Measurements from ENCODE around the gene SRP68. TPM values are rescaled to one million over a fixed set of nuclear protein-coding genes. Genes with fewer than 3 reads are reported as not detected.

Gene SRP68
- total and polyA plus RNA-seq, 5 experiments from 2014 or later = 53.3 to 80.5 (median 79.1) TPM

GRCh38 chr17:76019833-76020467 is 52.4 kb downstream of the SRP68 start:
- ATAC-seq (no peak), DNase-seq (no peak)
- H3K27ac Mint-ChIP-seq = peak overlapping the region in 9 of 10 donors; percentile 6 to 86 (median 44)
- H3K9me3 Mint-ChIP-seq = no peaks in the 10 kb centered on the region
- H3K36me3 Mint-ChIP-seq = no peaks in the 10 kb centered on the region
- H3K27me3 Mint-ChIP-seq = no peaks in the 10 kb centered on the region
- H3K4me3 Mint-ChIP-seq = peak overlapping the region in 2 of 10 donors; percentile 6 to 54
- peaks cover 7 to 34% (median 21%) of the 10 kb centered on the region in 4 donors for H3K4me1 Mint-ChIP-seq
- POLR2A ChIA-PET = interaction anchor here (0.7 to 5.1 kb wide), 5 partner anchors 10 to 84 kb away, joined by 3 to 40 read pairs (median 6); partner anchors contain the start of gene EXOC7

GRCh38 chr17:76018801-76019200 is 53.5 kb downstream of the SRP68 start:
- H3K4me1 Mint-ChIP-seq = peaks cover 11 to 35% (median 23%) of the 10 kb centered on the region in 4 donors
- no peak overlapping the region for H3K4me3 Mint-ChIP-seq
- H3K27ac Mint-ChIP-seq = peak overlapping the region in 5 of 10 donors; percentile 6 to 76 (median 59)
- ATAC-seq (no peak), DNase-seq (no peak)
- H3K9me3 Mint-ChIP-seq = no peaks in the 10 kb centered on the region
- POLR2A ChIA-PET = interaction anchor here (1.8 to 5.1 kb wide), 2 partner anchors 11 to 85 kb away, joined by 6 to 40 read pairs; partner anchors contain the start of gene EXOC7
- no peaks in the 10 kb centered on the region for H3K36me3 Mint-ChIP-seq
- no peaks in the 10 kb centered on the region for H3K27me3 Mint-ChIP-seq

- Mint-ChIP-seq H3K4me1 (peaks cover 11 to 38% (median 26%) of the 10 kb centered on the region in 4 donors), H3K4me3 (no peak overlapping the region), H3K36me3 (no peaks in the 10 kb centered on the region), H3K27me3 (no peaks in the 10 kb centered on the region), H3K27ac (peak overlapping the region in 5 of 10 donors; percentile 18 to 76 (median 52)), H3K9me3 (no peaks in the 10 kb centered on the region)
- POLR2A ChIA-PET = interaction anchor here (1.8 to 5.1 kb wide), 2 partner anchors 11 to 86 kb away, joined by 6 to 40 read pairs; partner anchors contain the start of gene EXOC7
- no peak for DNase-seq
- ATAC-seq = no peak
Observed at GRCh38 chr17:76018340-76018680, 54.0 kb downstream of the SRP68 start.

GRCh38 chr17:76017481-76018339 is 54.6 kb downstream of the SRP68 start:
- POLR2A ChIA-PET = interaction anchor here (0.7 to 5.1 kb wide), 4 partner anchors 12 to 539 kb away, joined by 3 to 40 read pairs (median 4); no protein-coding TSS in a partner anchor
- peak overlapping the region in 6 of 10 donors; percentile 18 to 77 (median 50) for H3K27ac Mint-ChIP-seq
- peaks cover 9 to 33% (median 21%) of the 10 kb centered on the region in 4 donors for H3K4me1 Mint-ChIP-seq
- H3K4me3 Mint-ChIP-seq = no peak overlapping the region
- no peaks in the 10 kb centered on the region for H3K27me3 Mint-ChIP-seq
- no peaks in the 10 kb centered on the region for H3K36me3 Mint-ChIP-seq
- DNase-seq (no peak), ATAC-seq (no peak)
- H3K9me3 Mint-ChIP-seq = no peaks in the 10 kb centered on the region

- H3K36me3 Mint-ChIP-seq = no peaks in the 10 kb centered on the region
- H3K27ac Mint-ChIP-seq = no peak overlapping the region
- ATAC-seq = no peak
- POLR2A ChIA-PET = interaction anchor here (1.0 to 4.9 kb wide), 11 partner anchors 9 to 265 kb away, joined by 3 to 61 read pairs (median 6); partner anchors contain the start of genes EXOC7 and GALR2
- peaks cover 5 to 25% (median 20%) of the 10 kb centered on the region in 4 donors for H3K4me1 Mint-ChIP-seq
- peak overlapping the region in 2 of 10 donors; percentile 54 to 80 for H3K4me3 Mint-ChIP-seq
- H3K9me3 Mint-ChIP-seq = no peaks in the 10 kb centered on the region
- DNase-seq = no peak
- no peaks in the 10 kb centered on the region for H3K27me3 Mint-ChIP-seq
Observed at GRCh38 chr17:76014925-76015261, 57.4 kb downstream of the SRP68 start.

GRCh38 chr17:76014100-76014924 is 58.0 kb downstream of the SRP68 start:
- POLR2A ChIA-PET = interaction anchor here (0.5 to 4.9 kb wide), 21 partner anchors 8 to 266 kb away, joined by 3 to 61 read pairs (median 5); partner anchors contain the start of genes EXOC7, GALR2 and SRP68
- no peaks in the 10 kb centered on the region for H3K9me3 Mint-ChIP-seq
- ATAC-seq = peak; percentile 99 to 100
- no peaks in the 10 kb centered on the region for H3K27me3 Mint-ChIP-seq
- H3K36me3 Mint-ChIP-seq = no peaks in the 10 kb centered on the region
- peaks cover 5 to 22% (median 18%) of the 10 kb centered on the region in 4 donors for H3K4me1 Mint-ChIP-seq
- H3K27ac Mint-ChIP-seq = peak overlapping the region; percentile 48 to 94 (median 76)
- H3K4me3 Mint-ChIP-seq = peak overlapping the region in 9 of 10 donors; percentile 33 to 80 (median 57)
- DNase-seq = peak; percentile 67 to 88 (median 79)

- no peaks in the 10 kb centered on the region for H3K36me3 Mint-ChIP-seq
- H3K4me3 Mint-ChIP-seq = no peak overlapping the region
- no peaks in the 10 kb centered on the region for H3K27me3 Mint-ChIP-seq
- ATAC-seq (no peak), DNase-seq (no peak)
- POLR2A ChIA-PET = interaction anchor here (0.5 to 4.9 kb wide), 19 partner anchors 7 to 371 kb away, joined by 3 to 61 read pairs (median 6); partner anchors contain the start of genes EXOC7, GALR2, SPHK1 and SRP68
- H3K4me1 Mint-ChIP-seq = peaks cover 5 to 22% (median 18%) of the 10 kb centered on the region in 4 donors
- H3K9me3 Mint-ChIP-seq = no peaks in the 10 kb centered on the region
- H3K27ac Mint-ChIP-seq = peak overlapping the region in 3 of 10 donors; percentile 43 to 73 (median 51)
Observed at GRCh38 chr17:76013377-76013932, 58.9 kb downstream of the SRP68 start.

- H3K27ac Mint-ChIP-seq = no peak overlapping the region
- H3K9me3 Mint-ChIP-seq = no peaks in the 10 kb centered on the region
- ATAC-seq = no peak
- H3K36me3 Mint-ChIP-seq = no peaks in the 10 kb centered on the region
- POLR2A ChIA-PET = interaction anchor here (1.4 kb wide), 3 partner anchors 15 to 46 kb away, joined by 3 to 5 read pairs (median 4); no protein-coding TSS in a partner anchor
- peaks cover 5 to 22% (median 18%) of the 10 kb centered on the region in 4 donors for H3K4me1 Mint-ChIP-seq
- no peak overlapping the region for H3K4me3 Mint-ChIP-seq
- DNase-seq = no peak
- no peaks in the 10 kb centered on the region for H3K27me3 Mint-ChIP-seq
Observed at GRCh38 chr17:76011951-76012350, 60.4 kb downstream of the SRP68 start.

GRCh38 chr17:76009969-76010661 is 62.2 kb downstream of the SRP68 start:
- ATAC-seq (no peak), DNase-seq (no peak)
- H3K27ac Mint-ChIP-seq = peak overlapping the region in 1 of 10 donors; percentile 89
- POLR2A ChIA-PET = interaction anchor here (0.7 to 1.1 kb wide), 3 partner anchors 19 to 245 kb away, joined by 3 read pairs; no protein-coding TSS in a partner anchor
- H3K27me3 Mint-ChIP-seq = no peaks in the 10 kb centered on the region
- H3K9me3 Mint-ChIP-seq = no peaks in the 10 kb centered on the region
- H3K4me3 Mint-ChIP-seq = no peak overlapping the region
- H3K36me3 Mint-ChIP-seq = no peaks in the 10 kb centered on the region
- H3K4me1 Mint-ChIP-seq = peaks cover 7 to 22% (median 17%) of the 10 kb centered on the region in 4 donors

- Mint-ChIP-seq H3K4me1 (peaks cover 6 to 18% (median 15%) of the 10 kb centered on the region in 4 donors), H3K9me3 (no peaks in the 10 kb centered on the region), H3K4me3 (no peak overlapping the region), H3K36me3 (no peaks in the 10 kb centered on the region), H3K27me3 (no peaks in the 10 kb centered on the region), H3K27ac (peak overlapping the region in 2 of 10 donors; percentile 80 to 89)
- POLR2A ChIA-PET = interaction anchor here (0.6 to 1.0 kb wide), 3 partner anchors 12 to 117 kb away, joined by 3 read pairs; no protein-coding TSS in a partner anchor
- DNase-seq = no peak
- no peak for ATAC-seq
Observed at GRCh38 chr17:76009447-76009846, 62.9 kb downstream of the SRP68 start.
